NK-92 treated with Interleukin-12 subunit alpha and Interleukin-12 subunit beta, amount 100 ng/mL, for 24 hours (cell line): ENCODE results near the gene ZNF148.
A peak's percentile ranks its signal among the peaks of the same experiment; 100 is the strongest.
"Not testable (repeated sequence)": the region's sequence is repeated elsewhere in the genome, so short reads cannot be mapped to it uniquely, and the experiment has no call there.

ENCODE experiments used
- DNase-seq: peaks from one replicate; lab custom pipeline; 2025; lab: John Stamatoyannopoulos, UW

The ZNF148 gene

GRCh38 chr3:125375950-125376679, 990 bp upstream of the ZNF148 start:
- no peak for DNase-seq

GRCh38 chr3:125374501-125374995, 577 bp downstream of the ZNF148 start:
- peak; percentile 68 for DNase-seq

- no peak for DNase-seq
Observed at GRCh38 chr3:125367403-125368230, 7.5 kb downstream of the ZNF148 start.

- DNase-seq: no peak
Observed at GRCh38 chr3:125366132-125366531, 9.0 kb downstream of the ZNF148 start.

- DNase-seq: no peak
Observed at GRCh38 chr3:125359700-125360099, 15.4 kb downstream of the ZNF148 start.

- DNase-seq: no peak
Observed at GRCh38 chr3:125358923-125359322, 16.2 kb downstream of the ZNF148 start.

- no peak for DNase-seq
Observed at GRCh38 chr3:125357837-125358236, 17.3 kb downstream of the ZNF148 start.

GRCh38 chr3:125357032-125357658, 18.0 kb downstream of the ZNF148 start:
- DNase-seq: no peak

- DNase-seq: no peak
Observed at GRCh38 chr3:125356140-125357026, 18.7 kb downstream of the ZNF148 start.

- no peak for DNase-seq
Observed at GRCh38 chr3:125353659-125354058, 21.5 kb downstream of the ZNF148 start.

- DNase-seq: no peak
Observed at GRCh38 chr3:125353128-125353527, 22.0 kb downstream of the ZNF148 start.

- no peak for DNase-seq
Observed at GRCh38 chr3:125351814-125352456, 23.2 kb downstream of the ZNF148 start.

- no peak for DNase-seq
Observed at GRCh38 chr3:125351152-125351551, 24.0 kb downstream of the ZNF148 start.

GRCh38 chr3:125350597-125350996, 24.5 kb downstream of the ZNF148 start:
- no peak for DNase-seq

GRCh38 chr3:125349556-125350165, 25.5 kb downstream of the ZNF148 start:
- DNase-seq: no peak

- no peak for DNase-seq
Observed at GRCh38 chr3:125349055-125349454, 26.1 kb downstream of the ZNF148 start.

- not testable (repeated sequence) for DNase-seq
Observed at GRCh38 chr3:125343367-125343766, 31.8 kb downstream of the ZNF148 start.

- no peak for DNase-seq
Observed at GRCh38 chr3:125340121-125340520, 35.0 kb downstream of the ZNF148 start.

GRCh38 chr3:125337506-125337905, 37.6 kb downstream of the ZNF148 start:
- DNase-seq: no peak

- DNase-seq: no peak
Observed at GRCh38 chr3:125334675-125335560, 40.2 kb downstream of the ZNF148 start.
